Osteoblast (primary cell): Measurements from ENCODE around the gene ZFPM1. TPM values are rescaled to one million over a fixed set of nuclear protein-coding genes. Genes with fewer than 3 reads are reported as not detected.
"Not testable (repeated sequence)": the region's sequence is repeated elsewhere in the genome, so short reads cannot be mapped to it uniquely, and the experiment has no call there.

Experiments
- DNase-seq: peaks from one replicate; pipeline ENCODE4 v3.0.0; 2011; ENCODE audit warnings: low spot score, mixed read lengths; ENCODE audit not compliant: insufficient read length; ENCODE audit errors: missing footprints
- H2AFZ ChIP-seq: 2 replicates; pipeline ENCODE4 v1.6.0; 2011; ENCODE audit warnings: mild to moderate bottlenecking, low read length
- H3K27ac ChIP-seq: 2 replicates; pipeline ENCODE4 v1.5.1; 2011; ENCODE audit warnings: mild to moderate bottlenecking, low read depth, low read length, moderate library complexity
- H3K27me3 ChIP-seq: 2 replicates; pipeline ENCODE4 v1.6.0; 2012; ENCODE audit warnings: mild to moderate bottlenecking, control low read depth, inconsistent platforms, low read length, moderate library complexity; ENCODE audit not compliant: insufficient read depth
- H3K36me3 ChIP-seq: 2 replicates; pipeline ENCODE4 v1.5.1; 2011; ENCODE audit warnings: mild to moderate bottlenecking, low read length, control low read depth, moderate library complexity; ENCODE audit not compliant: insufficient read depth
- H3K4me1 ChIP-seq: 2 replicates; pipeline ENCODE4 v1.5.1; 2011; ENCODE audit warnings: mild to moderate bottlenecking, low read length, control low read depth, moderate library complexity; ENCODE audit not compliant: insufficient read depth
- H3K4me2 ChIP-seq: 2 replicates; pipeline ENCODE4 v1.6.0; 2011; ENCODE audit warnings: mild to moderate bottlenecking, low read length; ENCODE audit not compliant: insufficient read depth
- H3K4me3 ChIP-seq: fragments of 200-600 bp; sonication (generic); 3 replicates; pipeline ENCODE4 v1.5.1; 2012; ENCODE audit warnings: mild to moderate bottlenecking, low read length, inconsistent platforms; ENCODE audit not compliant: insufficient read depth
- H3K79me2 ChIP-seq: 2 replicates; pipeline ENCODE4 v1.6.0; 2012; ENCODE audit warnings: mild to moderate bottlenecking, low read length, control low read depth, inconsistent platforms; ENCODE audit not compliant: insufficient read depth
- H3K9me3 ChIP-seq: 2 replicates; pipeline ENCODE4 v1.5.1; 2011; ENCODE audit warnings: low read depth, low read length, control low read depth
- H4K20me1 ChIP-seq: 2 replicates; pipeline ENCODE4 v1.6.0; 2012; ENCODE audit warnings: mild to moderate bottlenecking, low read length, control low read depth; ENCODE audit not compliant: insufficient read depth
- CTCF ChIP-seq: IDR thresholded peaks from 2 replicates; pipeline ENCODE4 v1.5.1; 2011; ENCODE audit warnings: mild to moderate bottlenecking, low read depth, low read length, moderate library complexity; ENCODE audit errors: extremely low read depth
- total RNA-seq: library from RNA; depleted of rRNA; stranded (reverse); fragments of >200 nt; gene quantifications from 2 replicates; pipeline ENCODE4 v1.2.3, GENCODE V29; 2012

ZFPM1 gene
- total RNA-seq, 1 donor = 2.2 TPM

DNA sequence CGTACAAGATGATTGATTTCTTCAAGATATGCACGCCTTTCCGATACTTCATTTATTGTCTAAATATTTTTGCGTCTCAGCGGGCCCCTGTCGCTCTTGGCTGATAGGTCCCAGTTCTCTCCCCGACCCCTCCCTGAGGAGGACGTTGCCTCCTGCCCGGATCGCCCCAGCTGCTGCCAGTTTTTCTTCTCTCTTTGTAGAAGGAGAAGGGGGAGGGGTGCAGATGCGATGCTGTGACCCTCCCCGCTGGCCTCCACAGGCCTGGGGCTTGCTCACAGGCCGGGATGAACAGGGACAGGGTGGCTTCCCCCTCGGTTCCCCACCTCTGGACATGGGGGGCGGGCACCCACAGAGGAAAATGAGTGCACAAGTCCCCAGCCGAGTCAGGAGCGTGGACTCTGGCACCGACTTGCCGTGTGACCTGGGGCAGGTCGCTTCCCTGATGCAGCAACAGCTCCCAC is 63.6 kb downstream of the ZFPM1 start:
- no peak overlapping the region for H3K4me3 ChIP-seq
- no peaks in the 10 kb centered on the region for H4K20me1 ChIP-seq
- H2AFZ ChIP-seq = no peak overlapping the region
- no peaks in the 10 kb centered on the region for H3K4me1 ChIP-seq
- no peaks in the 10 kb centered on the region for H3K36me3 ChIP-seq
- H3K79me2 ChIP-seq = no peaks in the 10 kb centered on the region
- no peak overlapping the region for H3K4me2 ChIP-seq
- DNase-seq = no peak
- no peak for TF ChIP-seq CTCF
- no peaks in the 10 kb centered on the region for H3K9me3 ChIP-seq
- no peaks in the 10 kb centered on the region for H3K27me3 ChIP-seq
- H3K27ac ChIP-seq = no peak overlapping the region

GRCh38 chr16:88517208-88517774 is 64.2 kb downstream of the ZFPM1 start:
- H3K27ac ChIP-seq, H3K27me3 ChIP-seq, H3K4me1 ChIP-seq, DNase-seq, H3K4me2 ChIP-seq, H3K36me3 ChIP-seq, H3K9me3 ChIP-seq, H2AFZ ChIP-seq, H4K20me1 ChIP-seq, H3K4me3 ChIP-seq, H3K79me2 ChIP-seq: not testable (repeated sequence)

GRCh38 chr16:88518411-88519111 is 65.5 kb downstream of the ZFPM1 start:
- H3K79me2 ChIP-seq, H3K36me3 ChIP-seq, H3K4me2 ChIP-seq, H2AFZ ChIP-seq, H3K4me1 ChIP-seq, H3K4me3 ChIP-seq, H3K27ac ChIP-seq, H4K20me1 ChIP-seq, DNase-seq, H3K9me3 ChIP-seq: not testable (repeated sequence)
- H3K27me3 ChIP-seq = peaks cover 19% of the 10 kb centered on the region

GRCh38 chr16:88519240-88519639 is 66.2 kb downstream of the ZFPM1 start:
- H4K20me1 ChIP-seq = peaks cover 4% of the 10 kb centered on the region
- H3K36me3 ChIP-seq = no peaks in the 10 kb centered on the region
- H3K27me3 ChIP-seq = peaks cover 26% of the 10 kb centered on the region
- no peak for DNase-seq
- no peaks in the 10 kb centered on the region for H3K4me1 ChIP-seq
- H3K4me3 ChIP-seq = no peak overlapping the region
- H3K79me2 ChIP-seq = no peaks in the 10 kb centered on the region
- H3K9me3 ChIP-seq = no peaks in the 10 kb centered on the region
- no peak overlapping the region for H3K4me2 ChIP-seq
- TF ChIP-seq CTCF = no peak
- H2AFZ ChIP-seq = no peak overlapping the region
- H3K27ac ChIP-seq = no peak overlapping the region

- H4K20me1 ChIP-seq = peaks cover 5% of the 10 kb centered on the region
- no peak for DNase-seq
- no peak overlapping the region for H3K4me2 ChIP-seq
- no peaks in the 10 kb centered on the region for H3K79me2 ChIP-seq
- H3K9me3 ChIP-seq = no peaks in the 10 kb centered on the region
- no peaks in the 10 kb centered on the region for H3K36me3 ChIP-seq
- no peak overlapping the region for H3K27ac ChIP-seq
- H2AFZ ChIP-seq = no peak overlapping the region
- H3K27me3 ChIP-seq = peaks cover 34% of the 10 kb centered on the region
- H3K4me3 ChIP-seq = no peak overlapping the region
- no peaks in the 10 kb centered on the region for H3K4me1 ChIP-seq
- no peak for TF ChIP-seq CTCF
Measured at GRCh38 chr16:88519938-88520653, 67.0 kb downstream of the ZFPM1 start.
